Parietal lobe (tissue), 2 donors: Measurements from ENCODE around the gene VSTM2A. TPM values are rescaled to one million over a fixed set of nuclear protein-coding genes. Genes with fewer than 3 reads are reported as not detected.

Experiments used
- small RNA-seq: library from RNA; depleted of rRNA; stranded (forward); fragments of <200 nt; gene quantifications from one replicate; pipeline ENCODE3, GENCODE V24; 2014; ENCODE audit warnings: low replicate concordance
- total RNA-seq: library from RNA; depleted of rRNA; stranded (reverse); fragments of >200 nt; gene quantifications from one replicate; pipeline ENCODE4 v1.2.3, GENCODE V29; 2014

VSTM2A gene, protein sequence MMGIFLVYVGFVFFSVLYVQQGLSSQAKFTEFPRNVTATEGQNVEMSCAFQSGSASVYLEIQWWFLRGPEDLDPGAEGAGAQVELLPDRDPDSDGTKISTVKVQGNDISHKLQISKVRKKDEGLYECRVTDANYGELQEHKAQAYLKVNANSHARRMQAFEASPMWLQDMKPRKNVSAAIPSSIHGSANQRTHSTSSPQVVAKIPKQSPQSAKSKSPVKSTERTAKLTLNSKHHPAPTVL
- 63.2 TPM for total RNA-seq

DNA sequence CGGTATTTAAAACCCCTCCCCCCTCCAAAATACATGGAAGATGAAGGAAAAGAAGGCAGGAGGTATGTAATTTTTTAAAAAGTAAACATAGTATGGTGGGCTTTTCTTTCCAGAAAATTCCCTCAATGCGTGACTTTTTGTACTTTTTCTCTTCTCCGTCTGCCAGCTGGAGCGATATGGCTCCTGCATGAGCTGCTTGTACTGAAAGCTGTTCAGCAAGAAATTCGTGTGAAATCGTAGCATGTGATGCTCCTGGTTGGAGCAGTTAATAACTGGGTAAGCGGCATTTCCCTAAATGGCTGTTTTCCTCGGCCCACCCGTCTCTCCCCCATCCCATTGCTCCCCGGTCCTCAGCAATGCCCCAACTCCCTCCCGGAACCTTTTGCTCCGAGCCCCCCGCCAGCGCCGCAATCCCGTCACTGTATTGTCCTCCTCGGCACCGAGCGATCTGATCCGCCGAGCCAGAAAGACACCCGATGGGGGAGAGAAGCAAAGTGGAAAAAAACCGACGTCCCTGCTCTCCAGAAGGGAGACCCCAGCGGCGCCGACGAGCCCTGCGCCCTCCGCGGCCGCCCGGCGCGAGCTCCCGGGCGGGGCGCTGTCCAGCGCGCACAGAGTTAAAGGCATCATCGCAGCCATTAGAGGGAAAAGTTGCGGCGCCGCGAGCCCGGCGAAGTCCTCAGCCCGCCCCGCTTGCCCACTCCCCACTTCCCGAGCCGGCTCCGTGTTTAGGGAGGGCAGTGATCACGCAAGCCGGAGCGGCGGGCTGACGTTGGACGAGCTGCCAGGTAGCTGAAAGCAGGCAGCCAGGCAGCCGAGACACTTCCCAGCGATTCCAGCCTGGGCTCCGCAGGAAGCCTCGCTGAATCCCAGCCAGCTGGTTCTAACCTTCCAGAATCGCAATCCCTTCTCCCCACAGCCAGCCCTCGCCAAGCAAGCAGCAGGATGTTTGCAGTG lies at the start of gene VSTM2A:
Gene VSTM2A (plus strand): TSS at position 707 of the 957 bp plus-strand sequence. CDS start 356 bp downstream, outside the sequence.

Small RNA genes lying within 50 kb of the gene (small RNA-seq; reads per million reads assigned to genes)
- not detected for gene RNU6-1125P

Other genes starting within 250 kb of the VSTM2A start
- 103 TPM for gene SEC61G, start 216.8 kb downstream of the VSTM2A start, total RNA-seq